ENCODE results near the gene AFAP1L2.
A peak's percentile ranks its signal among the peaks of the same experiment; 100 is the strongest.

The AFAP1L2 gene

GRCh38 chr10:114357515-114357996, 46.7 kb downstream of the AFAP1L2 start:
- no peak overlapping the region for H3K4me3 ChIP-seq (replicated peaks in 1 of 2; ENCODE audit: low read depth in 2 of 2, low read length in 2 of 2)
- no peak for TF ChIP-seq CTCF (IDR thresholded peaks at IDR 0.05; ENCODE audit: low read depth, low read length)
- no peak for DNase-seq (ENCODE audit: low read depth in 2 of 2)

GRCh38 chr10:114356751-114357514, 47.4 kb downstream of the AFAP1L2 start:
- peak in 1 of 2 donors; percentile 55 for DNase-seq (ENCODE audit: low read depth in 2 of 2)
- H3K4me3 ChIP-seq (replicated peaks in 1 of 2; ENCODE audit: low read depth in 2 of 2, low read length in 2 of 2), result no peak overlapping the region
- no peak for TF ChIP-seq CTCF (IDR thresholded peaks at IDR 0.05; ENCODE audit: low read depth, low read length)

- no peak for DNase-seq (ENCODE audit: low read depth in 2 of 2)
- no peak for TF ChIP-seq CTCF (IDR thresholded peaks at IDR 0.05; ENCODE audit: low read depth, low read length)
- H3K4me3 ChIP-seq (replicated peaks in 1 of 2; ENCODE audit: low read depth in 2 of 2, low read length in 2 of 2), result no peak overlapping the region
These were observed 48.2 kb downstream of the AFAP1L2 start for GRCh38 chr10:114356126-114356525.

GRCh38 chr10:114353383-114353782, 50.9 kb downstream of the AFAP1L2 start:
- H3K4me3 ChIP-seq (replicated peaks in 1 of 2; ENCODE audit: low read depth in 2 of 2, low read length in 2 of 2), result no peak overlapping the region
- DNase-seq (ENCODE audit: low read depth in 2 of 2), result peak in 1 of 2 donors; percentile 32
- TF ChIP-seq CTCF (IDR thresholded peaks at IDR 0.05; ENCODE audit: low read depth, low read length), result no peak

- TF ChIP-seq CTCF (IDR thresholded peaks at IDR 0.05; ENCODE audit: low read depth, low read length), result no peak
- no peak overlapping the region for H3K4me3 ChIP-seq (replicated peaks in 1 of 2; ENCODE audit: low read depth in 2 of 2, low read length in 2 of 2)
- DNase-seq (ENCODE audit: low read depth in 2 of 2), result no peak
These were observed 51.5 kb downstream of the AFAP1L2 start for GRCh38 chr10:114352653-114353298.

- TF ChIP-seq CTCF (IDR thresholded peaks at IDR 0.05; ENCODE audit: low read depth, low read length), result no peak
- H3K4me3 ChIP-seq (replicated peaks in 1 of 2; ENCODE audit: low read depth in 2 of 2, low read length in 2 of 2), result no peak overlapping the region
- no peak for DNase-seq (ENCODE audit: low read depth in 2 of 2)
These were observed 53.6 kb downstream of the AFAP1L2 start for GRCh38 chr10:114350751-114351150.
